IPS-NIHi11 (cell line): ENCODE results near the gene DTD2.
A peak's percentile ranks its signal among the peaks of the same experiment; 100 is the strongest.
"Not testable (repeated sequence)": the region's sequence is repeated elsewhere in the genome, so short reads cannot be mapped to it uniquely, and the experiment has no call there.

Source experiments
- DNase-seq: peaks from one replicate; pipeline ENCODE4 v3.0.0; 2012; ENCODE audit warnings: mixed read lengths, low spot score

The DTD2 gene

GRCh38 chr14:31456841-31457664 lies at the start of gene DTD2:
TSS of gene DTD2 (minus strand) at chr14:31457506. CDS start at chr14:31457393, 113 bp downstream.
- peak; percentile 97 for DNase-seq

DNA sequence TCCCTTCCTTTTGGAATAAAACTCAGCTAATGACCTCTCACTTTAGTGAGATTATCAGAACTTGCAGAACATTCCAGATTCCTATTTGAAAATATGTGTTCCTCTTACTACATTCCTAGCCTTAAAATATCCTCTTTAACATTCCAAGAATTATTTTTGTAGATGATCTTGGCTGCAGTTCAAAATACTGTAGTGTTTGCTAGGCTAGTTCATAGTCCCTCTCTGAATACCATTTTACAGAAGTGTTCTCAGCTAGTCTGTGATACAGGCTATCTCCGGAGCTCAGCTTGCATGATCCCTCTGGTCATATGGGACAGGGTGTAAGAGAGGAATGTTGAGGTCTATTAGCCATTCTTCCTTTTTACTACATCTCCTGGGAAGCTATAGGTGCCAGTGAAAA lies 48.1 kb upstream of the DTD2 start:
- DNase-seq = no peak

- DNase-seq = no peak
Observed at GRCh38 chr14:31501870-31502269, 44.6 kb upstream of the DTD2 start.

- no peak for DNase-seq
Observed at GRCh38 chr14:31492759-31493498, 35.6 kb upstream of the DTD2 start.

DNA sequence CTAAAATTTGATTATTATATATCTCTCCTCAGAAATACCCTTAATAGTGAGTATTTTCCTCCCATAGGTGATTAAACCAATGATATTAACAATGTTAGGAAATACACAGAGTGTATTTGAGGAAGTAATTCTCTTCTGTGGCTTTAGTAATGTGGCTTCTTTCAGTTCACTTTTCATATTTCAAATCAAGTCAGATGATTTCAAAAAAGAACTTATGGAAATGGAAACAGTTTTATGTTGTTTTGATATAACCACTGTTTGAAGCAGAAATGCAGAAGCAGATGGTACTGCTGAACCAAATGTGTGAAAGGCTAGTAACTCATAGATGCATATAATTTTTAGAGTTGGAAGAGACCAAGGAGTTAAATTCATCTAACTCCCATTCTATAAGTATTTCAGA lies 32.4 kb upstream of the DTD2 start:
- DNase-seq = no peak

GRCh38 chr14:31487886-31488285 lies 30.6 kb upstream of the DTD2 start, which contains the start of gene GPR33:
TSS of gene GPR33 (minus strand) at chr14:31488039. CDS start at chr14:31483965, 4,074 bp downstream.
- no peak for DNase-seq

GRCh38 chr14:31486764-31487163 lies 29.5 kb upstream of the DTD2 start:
- DNase-seq = no peak

DNA sequence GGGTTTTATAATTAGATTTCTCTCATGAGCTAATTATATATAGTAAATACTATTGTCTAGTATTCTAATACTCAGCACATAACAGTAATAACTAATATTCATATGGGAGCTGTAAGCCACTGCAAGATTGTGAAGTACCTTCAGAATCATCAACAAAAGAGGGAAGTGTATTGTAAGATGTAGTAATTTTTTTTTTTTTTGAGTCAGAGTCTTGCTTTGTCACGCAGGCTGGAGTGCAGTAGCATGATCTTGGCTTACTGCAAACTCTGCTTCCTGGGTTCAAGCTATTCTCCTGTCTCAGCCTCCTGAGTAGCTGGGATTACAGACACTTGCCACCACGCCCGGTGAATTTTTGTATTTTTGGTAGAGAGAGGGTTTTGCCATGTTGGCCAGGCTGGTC lies 27.4 kb upstream of the DTD2 start:
- DNase-seq = no peak

DNA sequence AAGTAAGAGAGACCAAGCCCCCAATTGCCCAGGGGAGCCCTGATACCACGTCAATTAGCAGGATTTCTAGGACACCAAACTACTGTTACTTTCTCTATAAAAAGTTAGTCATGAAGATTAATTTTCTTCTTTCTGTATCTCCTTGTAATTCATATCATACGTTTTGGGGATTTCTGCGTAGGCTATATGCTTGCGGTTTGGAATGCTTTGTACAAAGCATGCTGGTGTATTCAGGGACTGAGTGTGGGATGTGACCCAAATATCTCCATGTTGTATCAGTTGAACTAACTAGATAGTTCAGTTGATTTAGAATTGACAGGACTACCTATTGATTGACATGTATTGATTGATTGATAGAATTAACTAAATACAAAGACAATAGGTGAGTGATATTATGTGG lies 22.9 kb upstream of the DTD2 start:
- DNase-seq = no peak

DNA sequence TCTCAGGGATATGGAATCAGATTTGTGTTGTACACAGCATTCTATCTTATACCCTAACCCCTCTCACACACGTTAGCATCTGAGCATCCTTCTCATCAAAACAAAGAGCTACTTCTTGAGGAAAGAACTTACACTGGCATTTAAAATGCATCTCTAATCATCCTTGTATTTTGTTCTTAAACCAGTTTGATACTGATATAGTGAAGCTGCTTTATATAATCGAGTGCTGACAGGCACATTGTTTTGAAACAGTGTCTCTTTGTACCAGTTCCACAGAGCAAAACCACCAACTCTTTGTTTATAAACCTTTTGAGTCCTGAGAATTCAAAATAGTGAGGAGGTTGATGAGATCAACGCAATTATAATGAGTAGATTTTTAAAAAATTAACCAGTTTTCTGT lies 21.7 kb upstream of the DTD2 start:
- no peak for DNase-seq

GRCh38 chr14:31477248-31477647 lies 19.9 kb upstream of the DTD2 start:
- DNase-seq = no peak

DNA sequence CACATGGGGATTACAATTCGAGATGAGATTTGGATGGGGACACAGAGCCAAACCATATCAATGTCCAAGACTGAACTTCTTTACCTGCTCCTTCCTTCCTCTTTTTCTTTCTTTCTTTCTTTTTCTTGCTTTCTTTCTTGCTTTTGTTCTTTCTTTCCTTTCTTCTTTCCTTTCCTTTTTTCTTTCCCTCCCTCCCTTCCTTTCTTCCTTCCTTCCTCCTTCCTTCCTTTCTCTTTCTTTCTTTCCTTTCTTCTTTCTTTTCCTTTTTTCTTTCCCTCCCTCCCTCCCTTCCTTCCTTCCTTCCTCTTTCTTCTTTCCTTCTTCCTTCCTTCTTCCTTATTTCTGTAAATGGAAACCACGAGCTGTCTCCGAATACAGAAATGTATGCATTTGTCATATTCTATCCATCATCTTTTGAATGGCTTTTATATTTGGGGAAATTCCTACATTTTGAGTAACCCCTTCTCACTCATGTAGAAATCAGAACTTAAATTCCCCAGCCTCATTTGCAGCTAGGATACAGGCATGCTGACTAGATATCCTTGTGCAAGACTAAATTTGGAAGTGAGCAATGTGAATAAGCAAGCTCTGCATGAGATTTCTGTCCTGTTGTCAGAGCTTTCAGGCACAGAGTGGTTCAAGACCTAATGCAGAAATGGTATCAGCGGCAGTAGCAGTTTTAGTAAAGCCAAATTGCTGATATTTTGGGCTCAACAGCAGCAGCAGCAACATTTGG lies 19.0 kb upstream of the DTD2 start:
- DNase-seq = no peak

- no peak for DNase-seq
Observed at GRCh38 chr14:31466554-31466953, 9.2 kb upstream of the DTD2 start.

- no peak for DNase-seq
Observed at GRCh38 chr14:31465111-31465510, 7.8 kb upstream of the DTD2 start.

GRCh38 chr14:31462450-31462849 lies 5.1 kb upstream of the DTD2 start:
- DNase-seq = not testable (repeated sequence)

DNA sequence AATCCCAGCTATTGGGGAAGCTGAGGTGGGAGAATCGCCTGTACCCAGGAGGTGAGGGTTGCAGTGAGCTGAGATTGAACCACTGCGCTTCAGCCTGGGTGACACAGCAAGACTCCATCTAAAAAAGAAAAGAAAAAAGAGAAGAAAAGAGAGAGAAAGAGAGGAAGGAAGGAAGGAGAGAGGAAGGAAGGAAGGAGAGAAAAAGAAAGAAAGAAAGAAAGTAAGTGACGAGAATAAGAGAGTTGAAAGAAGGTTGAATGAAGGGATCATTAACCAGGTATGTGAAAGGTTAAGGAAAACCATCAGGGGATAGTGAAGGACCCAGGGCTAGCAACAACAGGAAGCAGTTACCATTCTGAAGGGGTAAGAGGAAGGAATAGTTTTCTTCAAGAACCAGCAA lies 4.2 kb upstream of the DTD2 start:
- DNase-seq = no peak

DNA sequence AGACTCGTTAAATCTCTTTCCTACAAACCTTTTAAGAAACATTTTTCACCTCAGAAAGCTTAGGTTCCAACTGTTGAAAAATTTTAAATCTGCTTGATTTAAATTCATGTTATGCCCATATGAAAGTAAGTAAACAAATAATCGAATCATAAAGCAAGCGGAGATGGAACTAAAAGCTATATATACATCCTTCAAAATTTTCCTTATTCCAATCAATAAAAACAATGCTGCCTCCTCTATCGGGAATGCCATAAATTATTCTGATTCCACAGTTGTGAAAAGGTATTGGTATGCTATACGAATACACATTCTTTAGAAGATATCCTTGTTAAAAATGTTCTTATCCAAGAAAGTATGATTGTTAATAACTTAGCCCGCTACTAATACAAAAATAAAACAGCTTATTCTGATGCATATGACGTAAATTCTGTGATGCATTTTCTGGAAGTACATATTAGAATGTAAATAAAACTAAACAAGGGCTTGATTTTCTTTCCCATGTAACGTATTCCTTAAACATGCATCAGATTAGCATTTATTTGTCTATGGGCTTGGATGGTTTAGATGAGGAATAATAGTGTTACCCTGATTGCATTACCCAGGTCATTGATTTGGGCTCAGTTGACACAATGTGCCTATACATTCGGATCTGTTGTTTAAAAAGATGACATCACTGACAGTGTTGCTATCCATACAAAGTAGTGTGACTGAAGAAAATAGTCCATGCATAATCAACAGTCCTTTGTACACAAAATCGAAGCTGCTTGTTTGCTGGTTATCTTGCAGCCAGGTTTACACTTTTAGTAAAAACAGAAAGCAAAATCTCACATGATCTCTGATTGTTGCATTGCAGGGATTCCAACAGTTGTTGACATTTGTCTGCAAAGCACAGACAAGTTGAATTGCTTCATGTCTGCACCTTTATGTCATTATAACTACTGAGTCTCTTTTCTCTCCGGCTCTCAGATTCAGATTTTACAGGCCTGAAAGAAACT lies 656 bp upstream of the DTD2 start:
- DNase-seq = no peak

DNA sequence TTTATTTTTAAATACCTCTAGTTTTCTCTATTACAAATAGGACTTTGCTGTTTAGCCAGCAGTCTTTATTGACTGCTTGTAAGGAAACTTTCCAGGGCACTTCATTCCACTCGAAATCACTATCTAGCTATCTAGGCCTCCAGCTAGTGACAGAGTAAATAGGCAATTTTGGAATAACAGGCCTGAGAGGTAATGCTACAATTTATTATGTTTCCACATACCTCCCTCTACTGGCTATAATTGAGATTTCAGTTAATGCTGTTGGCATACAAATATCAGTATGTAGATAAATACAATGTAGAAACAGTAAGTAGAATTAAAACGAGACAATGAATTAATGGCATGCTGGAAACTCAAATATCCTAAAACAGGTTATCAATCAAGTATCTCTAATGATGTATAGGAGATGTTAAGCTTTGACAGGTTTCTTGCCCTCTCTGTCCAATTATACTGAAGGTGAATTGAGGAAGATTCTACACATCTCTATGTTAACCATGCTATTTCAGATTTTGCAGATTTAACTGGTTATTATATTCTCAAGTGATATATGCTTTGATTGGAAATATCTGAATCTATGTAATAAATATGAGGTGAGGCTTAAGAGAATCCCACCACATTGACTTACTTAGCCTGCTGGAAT lies 7.2 kb downstream of the DTD2 start:
- DNase-seq = no peak

GRCh38 chr14:31449136-31449535 lies 8.2 kb downstream of the DTD2 start:
- no peak for DNase-seq

DNA sequence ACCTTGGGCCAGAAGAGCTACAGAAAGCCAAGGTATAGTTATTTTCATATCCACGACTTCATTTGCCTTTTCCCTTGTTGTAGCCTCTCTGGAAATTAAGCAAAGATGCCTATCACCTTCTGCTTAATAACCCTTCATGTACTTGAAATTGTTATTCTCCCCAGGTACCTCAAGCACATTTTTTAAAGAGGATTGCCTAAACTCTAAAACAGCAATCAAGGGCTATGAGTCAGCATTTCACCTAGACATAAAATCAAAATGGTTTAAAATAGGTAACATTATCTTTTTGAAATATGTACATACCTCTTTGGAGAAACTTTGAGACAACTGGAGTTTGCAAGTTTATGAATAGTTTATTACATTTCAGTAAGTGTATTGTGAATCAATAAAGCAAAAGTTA lies 11.6 kb downstream of the DTD2 start:
- DNase-seq = no peak

DNA sequence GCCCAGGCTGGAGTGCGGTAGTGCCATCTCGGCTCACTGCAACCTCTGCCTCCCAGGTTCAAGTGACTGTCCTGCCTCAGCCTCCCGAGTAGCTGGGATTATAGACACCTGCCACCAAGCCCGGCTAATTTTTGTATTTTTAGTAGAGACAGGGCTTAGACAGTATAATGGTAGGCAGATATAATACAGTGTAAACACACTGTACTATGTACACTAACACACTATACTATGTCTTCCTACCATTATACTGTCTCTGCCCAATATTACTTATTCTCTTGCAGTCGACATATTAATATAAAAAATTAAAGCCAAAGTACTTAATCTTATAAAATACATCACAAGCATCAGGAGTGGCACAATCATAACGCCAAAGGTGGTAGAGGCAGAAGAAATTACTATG lies 15.0 kb downstream of the DTD2 start:
- no peak for DNase-seq
